NCI-H2227 treated with DMSO at 0.1 percent for 48 hours (cell line): Measurements from ENCODE around the gene GBP2.

Experiments used
- DNase-seq: peaks from one replicate; lab custom pipeline; 2025; lab: John Stamatoyannopoulos, UW

GBP2 gene

GRCh38 chr1:89065079-89065868 lies 60.6 kb downstream of the GBP2 start, which contains the start of gene GBP1:
GBP1 (minus strand) TSS chr1:89065208; CDS start chr1:89063234, 1,974 bp downstream.
- DNase-seq, result no peak

GRCh38 chr1:89064632-89065031 lies 61.3 kb downstream of the GBP2 start:
- DNase-seq, result no peak

- no peak for DNase-seq
Observed at GRCh38 chr1:89063094-89063493, 62.8 kb downstream of the GBP2 start.

GRCh38 chr1:89060091-89060490 lies 65.8 kb downstream of the GBP2 start:
- no peak for DNase-seq
